ENCODE measurements around the gene SLC9A7. TPM values are rescaled to one million over a fixed set of nuclear protein-coding genes. Genes with fewer than 3 reads are reported as not detected.

Gene SLC9A7
- polyA plus RNA-seq, 2 of the 4 experiments (the other 2 are of a cell fraction): 9.8 to 21.1 TPM

DNA sequence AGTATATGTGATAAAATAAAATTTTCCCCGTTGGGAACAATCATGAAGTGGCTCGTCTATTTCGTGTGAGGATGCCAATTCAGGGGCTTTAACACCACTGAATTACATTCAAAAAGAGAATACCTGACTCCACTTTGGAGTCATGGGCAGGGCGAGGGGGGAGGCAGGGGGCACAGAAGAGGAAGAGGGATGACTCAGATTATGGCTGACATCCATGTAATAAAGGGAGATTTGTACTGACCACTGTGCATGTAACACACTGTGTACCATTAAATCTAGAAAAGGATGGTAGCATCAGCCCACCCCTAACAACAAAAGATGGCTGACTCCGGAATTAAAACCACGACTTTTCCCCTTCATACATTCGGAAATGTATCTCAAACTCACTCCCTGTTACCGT lies 1.3 kb downstream of the SLC9A7 start (continued):
- no peak for TF ChIP-seq FOSL2 (IDR thresholded peaks at IDR 0.05)
- TF ChIP-seq FOSL2 (CRISPR knock-in tag; IDR thresholded peaks at IDR 0.05): no peak
- TF ChIP-seq, protein P1, sequence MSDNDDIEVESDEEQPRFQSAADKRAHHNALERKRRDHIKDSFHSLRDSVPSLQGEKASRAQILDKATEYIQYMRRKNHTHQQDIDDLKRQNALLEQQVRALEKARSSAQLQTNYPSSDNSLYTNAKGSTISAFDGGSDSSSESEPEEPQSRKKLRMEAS (IDR thresholded peaks at IDR 0.05): no peak
- no peak for TF ChIP-seq MYC (IDR thresholded peaks at IDR 0.05; ENCODE audit: borderline replicate concordance, low read length)

DNA sequence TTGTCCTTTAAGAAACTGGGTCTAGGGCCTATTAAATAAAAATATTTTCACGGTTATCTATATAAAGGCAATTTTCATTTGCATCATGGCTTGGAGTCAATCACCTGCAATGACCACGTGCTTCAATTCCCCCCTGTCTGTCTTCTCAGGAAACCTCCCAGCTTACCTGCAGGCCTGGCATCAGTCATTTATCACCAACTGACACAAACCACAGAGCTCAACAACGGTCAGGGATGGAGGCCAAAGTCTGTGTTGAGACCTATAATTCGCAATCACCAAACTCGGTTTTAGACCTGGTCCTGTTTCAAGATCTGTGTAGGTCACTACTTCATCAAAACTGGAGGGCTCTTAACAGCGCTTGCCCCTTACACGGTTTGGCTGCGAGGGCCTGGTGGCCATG lies 1.9 kb downstream of the SLC9A7 start:
- no peak for DNase-seq (ENCODE audit: low read depth in 1 of 2, low spot score in 1 of 2)
- no peak for FAIRE-seq
- H3K4me1 ChIP-seq: peaks cover 23% of the 10 kb centered on the region
- H3K4me2 ChIP-seq: peak overlapping the region; percentile 93
- WGBS (ENCODE audit: missing lambda C conversion rate): 81% methylated on average over 6 of the region's 8 CpGs
- H3K27ac ChIP-seq: no peak overlapping the region; a peak in 1 of 6 replicates
- TF ChIP-seq EHF (CRISPR knock-in tag; IDR thresholded peaks at IDR 0.05) (no peak), EP300 (IDR thresholded peaks at IDR 0.05) (no peak), RAD21 (conservative IDR thresholded peaks at IDR 0.05 in 1 of 2, IDR thresholded peaks at IDR 0.05 in 1 of 2) (no peak), NR3C1 (IDR thresholded peaks at IDR 0.05) (no peak)
- TF ChIP-seq, protein P2, sequence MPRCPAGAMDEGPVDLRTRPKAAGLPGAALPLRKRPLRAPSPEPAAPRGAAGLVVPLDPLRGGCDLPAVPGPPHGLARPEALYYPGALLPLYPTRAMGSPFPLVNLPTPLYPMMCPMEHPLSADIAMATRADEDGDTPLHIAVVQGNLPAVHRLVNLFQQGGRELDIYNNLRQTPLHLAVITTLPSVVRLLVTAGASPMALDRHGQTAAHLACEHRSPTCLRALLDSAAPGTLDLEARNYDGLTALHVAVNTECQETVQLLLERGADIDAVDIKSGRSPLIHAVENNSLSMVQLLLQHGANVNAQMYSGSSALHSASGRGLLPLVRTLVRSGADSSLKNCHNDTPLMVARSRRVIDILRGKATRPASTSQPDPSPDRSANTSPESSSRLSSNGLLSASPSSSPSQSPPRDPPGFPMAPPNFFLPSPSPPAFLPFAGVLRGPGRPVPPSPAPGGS (IDR thresholded peaks at IDR 0.05): no peak
- CTCF ChIA-PET: interaction anchor here (1.0 kb wide), 1 partner anchor 39 kb away, joined by 3 read pairs; no protein-coding TSS in a partner anchor
- H3K9me3 ChIP-seq: no peaks in the 10 kb centered on the region
- ATAC-seq: no peak
- H3K4me3 ChIP-seq: no peak overlapping the region
- POLR2A ChIA-PET: no interaction called here

DNA sequence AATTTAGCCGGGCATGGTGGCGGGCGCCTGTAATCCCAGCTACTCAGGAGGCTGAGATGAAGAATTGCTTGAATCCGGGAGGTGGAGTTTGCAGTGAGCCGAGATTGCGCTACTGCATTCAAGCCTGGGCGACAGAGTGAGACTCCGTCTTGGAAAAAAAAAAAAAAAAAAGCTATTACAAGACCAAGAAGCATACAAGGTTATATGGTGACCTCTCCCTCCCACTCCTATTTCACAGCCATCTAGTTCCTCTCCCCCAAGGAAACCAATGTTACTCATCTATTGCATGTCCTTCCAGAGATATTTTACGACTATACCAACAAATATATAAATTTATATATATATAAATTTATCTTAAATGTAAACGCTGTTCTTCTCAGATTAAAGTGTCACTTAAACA lies 3.2 kb downstream of the SLC9A7 start:
- Histone ChIP-seq H3K4me2 (no peak overlapping the region), H3K4me1 (peaks cover 23% of the 10 kb centered on the region), H3K9me3 (no peaks in the 10 kb centered on the region), H3K27ac (no peak overlapping the region), H3K4me3 (no peak overlapping the region)
- no peak for FAIRE-seq
- no peak for DNase-seq (ENCODE audit: low read depth in 1 of 2, low spot score in 1 of 2)
- WGBS (ENCODE audit: missing lambda C conversion rate): 90% methylated on average over 10 of the region's 10 CpGs
- ChIA-PET POLR2A (no interaction called here), CTCF (no interaction called here)
- ATAC-seq: no peak
- TF ChIP-seq, protein P3, sequence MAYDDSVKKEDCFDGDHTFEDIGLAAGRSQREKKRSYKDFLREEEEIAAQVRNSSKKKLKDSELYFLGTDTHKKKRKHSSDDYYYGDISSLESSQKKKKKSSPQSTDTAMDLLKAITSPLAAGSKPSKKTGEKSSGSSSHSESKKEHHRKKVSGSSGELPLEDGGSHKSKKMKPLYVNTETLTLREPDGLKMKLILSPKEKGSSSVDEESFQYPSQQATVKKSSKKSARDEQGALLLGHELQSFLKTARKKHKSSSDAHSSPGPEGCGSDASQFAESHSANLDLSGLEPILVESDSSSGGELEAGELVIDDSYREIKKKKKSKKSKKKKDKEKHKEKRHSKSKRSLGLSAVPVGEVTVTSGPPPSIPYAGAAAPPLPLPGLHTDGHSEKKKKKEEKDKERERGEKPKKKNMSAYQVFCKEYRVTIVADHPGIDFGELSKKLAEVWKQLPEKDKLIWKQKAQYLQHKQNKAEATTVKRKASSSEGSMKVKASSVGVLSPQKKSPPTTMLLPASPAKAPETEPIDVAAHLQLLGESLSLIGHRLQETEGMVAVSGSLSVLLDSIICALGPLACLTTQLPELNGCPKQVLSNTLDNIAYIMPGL (CRISPR knock-in tag; IDR thresholded peaks at IDR 0.05; ENCODE audit: borderline replicate concordance): no peak
- TF ChIP-seq MYC (IDR thresholded peaks at IDR 0.05; ENCODE audit: borderline replicate concordance, low read length) (no peak), ZSCAN20 (CRISPR knock-in tag; IDR thresholded peaks at IDR 0.05) (no peak), CHD4 (IDR thresholded peaks at IDR 0.05; ENCODE audit: borderline replicate concordance) (no peak)

DNA sequence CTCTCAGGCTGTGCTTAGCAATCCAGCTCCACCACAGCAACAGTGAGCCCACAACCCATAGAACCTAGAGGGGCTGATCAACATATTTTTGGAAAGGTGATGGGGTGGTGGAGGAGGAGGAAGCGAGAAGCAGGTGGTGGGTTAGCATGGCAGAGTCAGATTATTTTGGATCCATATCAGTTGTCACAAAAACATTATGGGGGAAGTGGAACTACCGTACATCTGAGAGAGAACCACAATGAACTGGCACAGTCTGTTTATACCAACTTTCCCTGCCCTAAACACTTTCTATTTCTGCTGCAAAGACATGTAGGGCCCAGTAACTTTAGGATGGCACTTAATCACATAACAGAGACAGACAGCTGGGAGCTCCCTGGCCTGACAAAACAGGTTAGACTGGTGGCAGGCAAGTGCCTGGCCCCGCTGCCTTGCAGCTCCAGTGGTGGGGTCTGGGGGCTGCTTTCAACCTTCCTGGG lies 4.3 kb downstream of the SLC9A7 start:
- Histone ChIP-seq H3K4me2 (no peak overlapping the region), H3K9me3 (no peaks in the 10 kb centered on the region), H3K4me3 (no peak overlapping the region), H3K27ac (no peak overlapping the region), H3K4me1 (peaks cover 18% of the 10 kb centered on the region)
- DNase-seq (ENCODE audit: low read depth in 1 of 2, low spot score in 1 of 2) (no peak), FAIRE-seq (no peak), ATAC-seq (no peak)
- no peak for TF ChIP-seq MAFK (IDR thresholded peaks at IDR 0.05; ENCODE audit: partially characterized antibody)
- no peak for TF ChIP-seq HOXA7 (CRISPR knock-in tag; IDR thresholded peaks at IDR 0.05)
- no peak for TF ChIP-seq ZSCAN20 (CRISPR knock-in tag; IDR thresholded peaks at IDR 0.05)
- no peak for TF ChIP-seq RCOR1 (IDR thresholded peaks at IDR 0.05; ENCODE audit: low read depth, low read length)
- no peak for TF ChIP-seq ZC3H11A (IDR thresholded peaks at IDR 0.05)
- no peak for TF ChIP-seq EP300 (IDR thresholded peaks at IDR 0.05)
- TF ChIP-seq, protein P1 (IDR thresholded peaks at IDR 0.05): no peak
- no peak for TF ChIP-seq EHMT2 (IDR thresholded peaks at IDR 0.05; ENCODE audit: low read depth)
- no peak for TF ChIP-seq RFX5 (IDR thresholded peaks at IDR 0.05)
- TF ChIP-seq EHF (CRISPR knock-in tag; IDR thresholded peaks at IDR 0.05): no peak
- TF ChIP-seq, protein P4, sequence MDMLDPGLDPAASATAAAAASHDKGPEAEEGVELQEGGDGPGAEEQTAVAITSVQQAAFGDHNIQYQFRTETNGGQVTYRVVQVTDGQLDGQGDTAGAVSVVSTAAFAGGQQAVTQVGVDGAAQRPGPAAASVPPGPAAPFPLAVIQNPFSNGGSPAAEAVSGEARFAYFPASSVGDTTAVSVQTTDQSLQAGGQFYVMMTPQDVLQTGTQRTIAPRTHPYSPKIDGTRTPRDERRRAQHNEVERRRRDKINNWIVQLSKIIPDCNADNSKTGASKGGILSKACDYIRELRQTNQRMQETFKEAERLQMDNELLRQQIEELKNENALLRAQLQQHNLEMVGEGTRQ (IDR thresholded peaks at IDR 0.05): no peak
- no peak for TF ChIP-seq HOXB5 (CRISPR knock-in tag; IDR thresholded peaks at IDR 0.05)
- TF ChIP-seq NR3C1 (IDR thresholded peaks at IDR 0.05): no peak
- TF ChIP-seq MYC (IDR thresholded peaks at IDR 0.05; ENCODE audit: borderline replicate concordance, low read length): no peak
- TF ChIP-seq, protein P5, sequence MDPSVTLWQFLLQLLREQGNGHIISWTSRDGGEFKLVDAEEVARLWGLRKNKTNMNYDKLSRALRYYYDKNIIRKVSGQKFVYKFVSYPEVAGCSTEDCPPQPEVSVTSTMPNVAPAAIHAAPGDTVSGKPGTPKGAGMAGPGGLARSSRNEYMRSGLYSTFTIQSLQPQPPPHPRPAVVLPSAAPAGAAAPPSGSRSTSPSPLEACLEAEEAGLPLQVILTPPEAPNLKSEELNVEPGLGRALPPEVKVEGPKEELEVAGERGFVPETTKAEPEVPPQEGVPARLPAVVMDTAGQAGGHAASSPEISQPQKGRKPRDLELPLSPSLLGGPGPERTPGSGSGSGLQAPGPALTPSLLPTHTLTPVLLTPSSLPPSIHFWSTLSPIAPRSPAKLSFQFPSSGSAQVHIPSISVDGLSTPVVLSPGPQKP (IDR thresholded peaks at IDR 0.05; ENCODE audit: low read depth, low read length): no peak
- TF ChIP-seq KDM5A (IDR thresholded peaks at IDR 0.05): no peak
- TF ChIP-seq RAD21 (conservative IDR thresholded peaks at IDR 0.05 in 1 of 2, IDR thresholded peaks at IDR 0.05 in 1 of 2): no peak
- no peak for TF ChIP-seq HOXB13 (CRISPR knock-in tag; IDR thresholded peaks at IDR 0.05; ENCODE audit: low read depth)
- no peak for TF ChIP-seq CHD2 (IDR thresholded peaks at IDR 0.05; ENCODE audit: low read length, partially characterized antibody)
- ChIA-PET CTCF (interaction anchor here (0.6 to 1.4 kb wide), 2 partner anchors 138 to 158 kb away, joined by 3 read pairs; no protein-coding TSS in a partner anchor), POLR2A (no interaction called here)
- WGBS (ENCODE audit: missing lambda C conversion rate): 92% methylated on average over 3 of the region's 3 CpGs
